ENCODE results near the gene SHC1.

Gene SHC1

DNA sequence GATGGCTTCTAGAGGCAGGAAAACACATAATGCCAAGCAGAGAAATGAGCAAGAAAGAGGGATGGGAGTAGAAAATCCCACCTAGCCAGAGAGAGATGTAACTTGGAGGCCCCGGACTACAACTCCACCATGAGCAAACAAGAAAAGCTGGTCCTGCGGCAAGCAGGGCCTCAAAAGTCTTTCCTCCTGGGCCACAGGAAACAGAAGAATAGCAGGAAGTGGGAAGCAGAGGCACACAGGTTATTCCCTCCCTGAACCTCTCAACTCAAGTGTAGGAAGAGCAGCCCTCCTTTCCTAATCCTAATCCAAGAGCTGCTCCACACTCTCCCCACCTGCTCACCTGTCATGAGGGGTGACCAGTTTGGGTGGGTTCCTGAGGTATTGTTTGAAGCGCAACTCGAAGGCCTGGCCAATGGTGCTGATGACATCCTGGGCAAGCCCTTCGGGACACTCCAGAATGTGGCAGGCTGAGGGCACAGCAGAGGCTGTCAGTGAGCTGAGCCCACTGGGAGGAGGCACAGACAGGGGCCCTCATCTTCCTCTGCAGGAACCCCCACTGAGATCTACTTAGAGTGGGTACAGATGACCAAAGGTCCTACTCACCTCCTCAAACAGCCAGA is 3.1 kb downstream of the SHC1 start:
- TF ChIP-seq, protein P1, sequence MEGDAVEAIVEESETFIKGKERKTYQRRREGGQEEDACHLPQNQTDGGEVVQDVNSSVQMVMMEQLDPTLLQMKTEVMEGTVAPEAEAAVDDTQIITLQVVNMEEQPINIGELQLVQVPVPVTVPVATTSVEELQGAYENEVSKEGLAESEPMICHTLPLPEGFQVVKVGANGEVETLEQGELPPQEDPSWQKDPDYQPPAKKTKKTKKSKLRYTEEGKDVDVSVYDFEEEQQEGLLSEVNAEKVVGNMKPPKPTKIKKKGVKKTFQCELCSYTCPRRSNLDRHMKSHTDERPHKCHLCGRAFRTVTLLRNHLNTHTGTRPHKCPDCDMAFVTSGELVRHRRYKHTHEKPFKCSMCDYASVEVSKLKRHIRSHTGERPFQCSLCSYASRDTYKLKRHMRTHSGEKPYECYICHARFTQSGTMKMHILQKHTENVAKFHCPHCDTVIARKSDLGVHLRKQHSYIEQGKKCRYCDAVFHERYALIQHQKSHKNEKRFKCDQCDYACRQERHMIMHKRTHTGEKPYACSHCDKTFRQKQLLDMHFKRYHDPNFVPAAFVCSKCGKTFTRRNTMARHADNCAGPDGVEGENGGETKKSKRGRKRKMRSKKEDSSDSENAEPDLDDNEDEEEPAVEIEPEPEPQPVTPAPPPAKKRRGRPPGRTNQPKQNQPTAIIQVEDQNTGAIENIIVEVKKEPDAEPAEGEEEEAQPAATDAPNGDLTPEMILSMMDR (IDR thresholded peaks at IDR 0.05; ENCODE audit: insufficient read depth, low read length, missing control alignments), result no peak
- POLR2A ChIA-PET, result interaction anchor here (0.6 kb wide), 1 partner anchor 76 kb away, joined by 3 read pairs; no protein-coding TSS in a partner anchor
- peak overlapping the region; percentile 82 for H3K4me3 ChIP-seq (ENCODE audit: low read depth, low read length)
- CTCF ChIA-PET, result interaction anchor here (0.7 to 2.9 kb wide), 4 partner anchors 23 to 118 kb away, joined by 3 to 14 read pairs (median 3); partner anchors contain the start of gene ADAM15
- no peak for DNase-seq (ENCODE audit: low read depth, low spot score)

DNA sequence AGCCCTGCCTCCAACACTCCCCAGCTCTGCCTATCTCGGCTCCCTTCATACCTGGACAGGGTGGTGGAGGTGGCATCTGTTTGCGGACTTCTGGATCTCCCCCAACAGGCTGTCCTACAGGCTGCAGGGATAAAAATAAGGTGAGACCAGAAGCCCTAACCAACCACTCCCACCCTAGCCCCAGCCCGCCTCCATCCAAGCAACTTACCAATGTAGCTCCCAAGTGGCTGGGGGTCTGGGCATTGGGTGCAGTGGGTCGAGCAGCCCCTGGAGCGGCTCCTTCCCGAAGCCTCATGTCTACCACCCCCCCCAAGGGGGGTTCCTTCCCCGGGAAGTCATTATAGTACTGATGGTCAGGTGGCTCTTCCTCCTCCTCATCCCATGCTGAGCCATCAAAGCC is 4.4 kb downstream of the SHC1 start:
- ChIA-PET POLR2A (no interaction called here), CTCF (interaction anchor here (0.7 to 2.9 kb wide), 10 partner anchors 10 to 207 kb away, joined by 3 to 16 read pairs (median 4); partner anchors contain the start of genes EFNA4, KRTCAP2 and PBXIP1)
- no peak overlapping the region for H3K4me3 ChIP-seq (ENCODE audit: low read depth, low read length)
- TF ChIP-seq, protein P1 (IDR thresholded peaks at IDR 0.05; ENCODE audit: insufficient read depth, low read length, missing control alignments), result no peak
- no peak for DNase-seq (ENCODE audit: low read depth, low spot score)

DNA sequence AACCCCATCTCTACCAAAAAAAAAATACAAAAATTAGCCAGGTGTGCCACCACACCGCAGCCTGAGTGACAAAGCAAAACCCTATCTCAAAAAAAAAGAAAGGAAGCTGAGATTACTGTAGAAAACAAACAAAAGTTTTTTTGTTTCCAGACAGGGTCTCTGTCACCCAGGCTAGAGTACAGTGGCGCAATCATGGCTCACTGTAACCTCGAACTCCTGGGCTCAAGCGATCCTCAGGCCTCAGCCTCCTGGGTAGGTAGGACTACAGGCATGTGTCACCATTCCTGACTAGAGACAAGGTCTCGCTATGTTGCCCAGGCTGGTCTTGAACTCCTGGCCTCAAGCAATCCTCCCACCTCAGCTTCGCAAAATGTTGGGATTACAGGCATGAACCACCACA is 6.2 kb downstream of the SHC1 start:
- ChIA-PET CTCF (interaction anchor here (0.7 to 2.8 kb wide), 6 partner anchors 8 to 52 kb away, joined by 3 to 16 read pairs (median 4); partner anchors contain the start of gene PBXIP1), POLR2A (interaction anchor here (0.6 to 1.5 kb wide), 3 partner anchors 8 to 53 kb away, joined by 3 to 4 read pairs (median 3); no protein-coding TSS in a partner anchor)
- TF ChIP-seq, protein P1 (IDR thresholded peaks at IDR 0.05; ENCODE audit: insufficient read depth, low read length, missing control alignments), result no peak
- no peak overlapping the region for H3K4me3 ChIP-seq (ENCODE audit: low read depth, low read length)
- no peak for DNase-seq (ENCODE audit: low read depth, low spot score)

DNA sequence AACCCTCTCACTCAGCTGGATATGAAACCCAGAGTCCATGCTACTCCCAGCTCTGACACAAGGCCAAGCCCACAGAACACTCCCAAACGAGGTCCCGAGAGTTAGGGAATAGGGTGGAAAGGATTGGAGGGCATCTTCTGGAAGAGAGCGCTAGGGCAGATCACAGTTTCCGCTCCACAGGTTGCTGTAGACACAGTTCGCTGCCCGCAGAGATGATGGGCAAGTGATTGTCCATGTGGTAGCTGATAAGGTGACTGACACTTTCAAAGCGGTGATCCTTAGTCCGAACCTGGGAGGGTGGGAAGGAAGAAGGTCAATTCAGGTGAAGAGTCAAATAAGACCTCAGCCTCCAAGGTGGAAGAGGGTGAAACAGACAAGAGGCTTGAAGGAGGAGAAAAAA is 6.9 kb downstream of the SHC1 start:
- CTCF ChIA-PET, result interaction anchor here (1.2 kb wide), 1 partner anchor 20 kb away, joined by 3 read pairs; no protein-coding TSS in a partner anchor
- POLR2A ChIA-PET, result interaction anchor here (1.5 to 3.9 kb wide), 2 partner anchors 8 to 9 kb away, joined by 4 to 74 read pairs; partner anchors contain the start of gene SHC1
- TF ChIP-seq, protein P1 (IDR thresholded peaks at IDR 0.05; ENCODE audit: insufficient read depth, low read length, missing control alignments), result no peak
- no peak overlapping the region for H3K4me3 ChIP-seq (ENCODE audit: low read depth, low read length)
- DNase-seq (ENCODE audit: low read depth, low spot score), result no peak

DNA sequence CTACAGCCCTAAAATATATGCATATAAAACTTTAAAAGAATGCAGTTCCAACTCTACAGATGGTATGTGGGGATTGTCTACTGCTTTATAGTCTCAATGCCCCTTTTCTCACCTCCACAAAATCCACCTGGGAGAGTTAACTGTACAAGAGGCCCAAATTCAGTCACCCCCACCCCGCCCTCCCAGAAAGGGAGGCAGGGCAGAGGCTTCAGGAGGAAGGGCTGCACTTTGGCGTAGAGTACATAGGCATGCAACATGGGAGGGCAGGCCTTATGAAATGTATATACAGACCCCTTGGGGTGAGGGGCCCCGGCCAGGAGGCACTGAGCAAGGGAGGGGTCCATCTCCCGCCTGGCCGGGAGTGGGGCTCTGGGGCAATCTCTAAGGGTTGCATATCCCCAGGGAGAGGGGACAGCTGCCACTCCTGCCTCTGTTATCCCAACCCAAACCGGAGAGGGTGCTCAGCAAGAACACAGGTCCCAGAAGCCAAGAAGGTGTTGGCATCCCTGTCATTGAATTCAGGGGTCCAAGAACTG is 7.7 kb downstream of the SHC1 start:
- TF ChIP-seq, protein P1 (IDR thresholded peaks at IDR 0.05; ENCODE audit: insufficient read depth, low read length, missing control alignments), result no peak
- ChIA-PET POLR2A (interaction anchor here (1.4 to 3.9 kb wide), 2 partner anchors 9 to 37 kb away, joined by 4 to 74 read pairs; partner anchors contain the start of gene SHC1), CTCF (interaction anchor here (1.5 to 5.0 kb wide), 4 partner anchors 9 to 34 kb away, joined by 6 to 62 read pairs (median 28); partner anchors contain the start of genes CKS1B, LENEP and SHC1)
- no peak for DNase-seq (ENCODE audit: low read depth, low spot score)
- no peak overlapping the region; the same call in 1 of the 2 replicates for H3K4me3 ChIP-seq (ENCODE audit: low read depth, low read length)
